Astrocyte (in vitro differentiated cells and primary cell): ENCODE data around the gene SLBP.

ENCODE experiments used
- CTCF ChIP-seq: IDR thresholded peaks from 2 replicates; pipeline ENCODE4 v1.5.1; 2011; ENCODE audit warnings: low read depth, mild to moderate bottlenecking, inconsistent platforms, low read length, moderate library complexity; ENCODE audit not compliant: insufficient read depth
- EZH2 ChIP-seq: IDR thresholded peaks from 2 replicates; pipeline ENCODE4 v1.6.1; 2012; ENCODE audit warnings: mild to moderate bottlenecking, low read length, inconsistent platforms; ENCODE audit not compliant: insufficient read depth

- TF ChIP-seq CTCF (no peak), EZH2 (no peak)
Observed at GRCh38 chr4:1656132-1656531, 56.0 kb downstream of the SLBP start.
